Type B pancreatic cell (in vitro differentiated cells): ENCODE results near the gene PLXNA2. TPM values are rescaled to one million over a fixed set of nuclear protein-coding genes. Genes with fewer than 3 reads are reported as not detected.

Source experiments
- DNase-seq: peaks from one replicate; pipeline ENCODE4 v3.0.0; 2021; ENCODE audit warnings: mixed read lengths; ENCODE audit not compliant: unreplicated experiment; ENCODE audit errors: extremely low spot score
- H3K27ac Mint-ChIP-seq: 2 replicates; pipeline ENCODE4 v1.8.0; 2021; ENCODE audit warnings: mild to moderate bottlenecking, mixed read lengths
- H3K27me3 Mint-ChIP-seq: 2 replicates; pipeline ENCODE4 v1.8.0; 2021; ENCODE audit warnings: mixed read lengths
- H3K36me3 Mint-ChIP-seq: 2 replicates; pipeline ENCODE4 v1.8.0; 2021; ENCODE audit warnings: mixed read lengths
- H3K4me1 Mint-ChIP-seq: one replicate; pipeline ENCODE4 v1.8.0; 2021; ENCODE audit warnings: mixed read lengths; ENCODE audit not compliant: unreplicated experiment
- H3K4me3 Mint-ChIP-seq: 2 replicates; pipeline ENCODE4 v1.8.0; 2021; ENCODE audit warnings: mild to moderate bottlenecking, mixed read lengths
- H3K9me3 Mint-ChIP-seq: 2 replicates; pipeline ENCODE4 v1.8.0; 2021; ENCODE audit warnings: mixed read lengths
- CTCF ChIP-seq: fragments of 200-600 bp; sonication (generic); conservative IDR thresholded peaks from 2 replicates; pipeline ENCODE4 v1.5.0; 2021; ENCODE audit warnings: antibody characterized with exemption, mild to moderate bottlenecking
- total RNA-seq: library from RNA; stranded (reverse); gene quantifications from 2 replicates; pipeline ENCODE4 v1.2.1, GENCODE V29; 2021; ENCODE audit warnings: low replicate concordance

Gene PLXNA2
- total RNA-seq, 1 donor from 2014 or later: 80.1 TPM

GRCh38 chr1:208031316-208031931, 212.8 kb downstream of the PLXNA2 start:
- Mint-ChIP-seq H3K4me1 (peaks cover 9% of the 10 kb centered on the region), H3K36me3 (peaks cover 46% of the 10 kb centered on the region), H3K27me3 (no peaks in the 10 kb centered on the region), H3K27ac (no peak overlapping the region), H3K4me3 (no peak overlapping the region), H3K9me3 (no peaks in the 10 kb centered on the region)
- no peak for DNase-seq
- TF ChIP-seq CTCF: no peak

GRCh38 chr1:208030288-208031091, 213.7 kb downstream of the PLXNA2 start:
- Mint-ChIP-seq H3K27ac (peak overlapping the region; percentile 52), H3K4me1 (peaks cover 7% of the 10 kb centered on the region), H3K9me3 (no peaks in the 10 kb centered on the region), H3K27me3 (no peaks in the 10 kb centered on the region), H3K36me3 (peaks cover 48% of the 10 kb centered on the region), H3K4me3 (no peak overlapping the region)
- DNase-seq: no peak
- TF ChIP-seq CTCF: no peak

- Mint-ChIP-seq H3K36me3 (peaks cover 54% of the 10 kb centered on the region), H3K27ac (peak overlapping the region; percentile 52), H3K4me1 (peaks cover 7% of the 10 kb centered on the region), H3K27me3 (no peaks in the 10 kb centered on the region), H3K4me3 (no peak overlapping the region), H3K9me3 (no peaks in the 10 kb centered on the region)
- DNase-seq: no peak
- TF ChIP-seq CTCF: no peak
These were observed 214.6 kb downstream of the PLXNA2 start for GRCh38 chr1:208029381-208030287.

GRCh38 chr1:208028526-208028925, 215.7 kb downstream of the PLXNA2 start:
- H3K9me3 Mint-ChIP-seq: no peaks in the 10 kb centered on the region
- H3K27ac Mint-ChIP-seq: no peak overlapping the region
- TF ChIP-seq CTCF: no peak
- no peak for DNase-seq
- no peaks in the 10 kb centered on the region for H3K27me3 Mint-ChIP-seq
- peaks cover 48% of the 10 kb centered on the region for H3K36me3 Mint-ChIP-seq
- no peak overlapping the region for H3K4me3 Mint-ChIP-seq
- H3K4me1 Mint-ChIP-seq: peaks cover 7% of the 10 kb centered on the region

GRCh38 chr1:208027861-208028260, 216.3 kb downstream of the PLXNA2 start:
- Mint-ChIP-seq H3K4me3 (no peak overlapping the region), H3K27me3 (no peaks in the 10 kb centered on the region), H3K36me3 (peaks cover 47% of the 10 kb centered on the region), H3K4me1 (peaks cover 11% of the 10 kb centered on the region), H3K27ac (no peak overlapping the region), H3K9me3 (no peaks in the 10 kb centered on the region)
- no peak for DNase-seq
- no peak for TF ChIP-seq CTCF
